ENCODE data around the gene SUSD6.

The SUSD6 gene

DNA sequence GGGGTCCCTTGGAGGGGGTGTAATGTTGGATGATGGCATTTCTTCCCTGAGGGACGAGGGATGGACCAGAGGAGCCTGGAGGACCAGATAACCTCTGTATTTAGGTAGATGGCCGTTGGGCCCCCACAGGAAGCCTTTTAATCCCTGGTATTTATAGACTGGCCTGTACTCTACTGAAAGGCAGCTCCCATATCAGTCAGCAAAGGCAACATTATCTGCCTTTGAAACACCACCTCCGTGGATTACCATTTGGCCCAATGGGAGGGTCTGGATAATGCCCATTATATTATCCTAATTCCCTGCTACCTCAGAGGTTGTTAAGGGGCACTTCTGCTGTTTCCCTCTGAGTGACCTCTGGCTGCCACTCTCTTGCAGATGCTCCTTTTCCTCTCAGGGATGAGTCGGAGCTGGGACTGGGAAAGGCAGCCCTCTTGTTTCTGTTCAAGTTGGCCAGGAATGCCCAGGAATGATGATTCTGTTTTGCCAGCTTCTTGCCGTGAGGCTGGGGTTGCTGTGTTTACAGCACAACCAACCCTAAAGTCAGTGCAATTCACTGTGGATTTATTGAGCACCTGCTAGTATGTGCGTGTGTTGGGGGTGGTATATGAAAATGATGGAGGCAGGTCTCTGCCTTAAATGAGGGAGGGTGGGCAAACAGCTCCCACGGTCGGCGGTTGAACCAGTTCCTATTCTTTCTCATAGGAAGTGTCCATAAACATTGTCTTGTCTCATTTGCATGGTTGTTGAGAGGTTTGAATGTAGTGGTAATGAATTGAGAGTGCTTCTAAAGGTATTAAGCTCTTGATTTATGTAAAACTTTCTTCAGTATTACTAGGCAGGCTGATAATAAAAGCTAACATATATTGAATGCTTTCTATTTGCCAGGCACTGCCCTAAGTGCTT, 18.1 kb downstream of the SUSD6 start:
- no peak for DNase-seq (ENCODE audit: insufficient read length, low spot score)
- FAIRE-seq: peak; percentile 77
- peak; percentile 93 for TF ChIP-seq POU2F2 (IDR thresholded peaks at IDR 0.05; ENCODE audit: low read depth, low read length)
- TF ChIP-seq POLR2A (IDR thresholded peaks at IDR 0.05; ENCODE audit: low read depth, low read length): no peak
- peak; percentile 47 for TF ChIP-seq SPI1 (IDR thresholded peaks at IDR 0.05; ENCODE audit: low read depth, low read length)

DNA sequence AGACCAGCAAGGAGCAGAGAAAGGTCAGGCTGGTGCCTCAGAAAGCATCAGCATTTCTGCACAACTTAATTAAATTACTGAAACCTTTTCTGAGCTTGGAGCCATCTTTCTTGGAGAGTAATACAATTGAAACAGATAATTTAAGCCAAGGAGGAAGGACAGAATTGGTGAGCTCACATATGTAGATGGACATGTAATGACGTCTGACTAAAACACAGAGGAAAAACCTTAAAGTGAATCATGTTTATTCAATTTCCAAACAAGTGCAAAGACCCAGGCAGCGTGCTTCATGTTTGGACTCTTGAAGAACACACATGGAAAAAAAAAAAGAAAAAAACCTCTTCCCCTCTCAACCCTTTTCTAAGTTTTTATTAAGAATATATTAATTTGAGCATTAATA, 19.0 kb downstream of the SUSD6 start:
- FAIRE-seq (no peak), DNase-seq (ENCODE audit: insufficient read length, low spot score) (no peak)
- TF ChIP-seq POU2F2 (IDR thresholded peaks at IDR 0.05; ENCODE audit: low read depth, low read length) (no peak), TAF1 (IDR thresholded peaks at IDR 0.05; ENCODE audit: low read depth, low read length) (no peak), POLR2A (IDR thresholded peaks at IDR 0.05; ENCODE audit: low read depth, low read length) (no peak), PAX5 (IDR thresholded peaks at IDR 0.05; ENCODE audit: insufficient read depth, low read length, severe bottlenecking) (no peak), POLR2AphosphoS5 (IDR thresholded peaks at IDR 0.05; ENCODE audit: low read depth, low read length) (no peak), SPI1 (IDR thresholded peaks at IDR 0.05; ENCODE audit: low read depth, low read length) (no peak)

DNA sequence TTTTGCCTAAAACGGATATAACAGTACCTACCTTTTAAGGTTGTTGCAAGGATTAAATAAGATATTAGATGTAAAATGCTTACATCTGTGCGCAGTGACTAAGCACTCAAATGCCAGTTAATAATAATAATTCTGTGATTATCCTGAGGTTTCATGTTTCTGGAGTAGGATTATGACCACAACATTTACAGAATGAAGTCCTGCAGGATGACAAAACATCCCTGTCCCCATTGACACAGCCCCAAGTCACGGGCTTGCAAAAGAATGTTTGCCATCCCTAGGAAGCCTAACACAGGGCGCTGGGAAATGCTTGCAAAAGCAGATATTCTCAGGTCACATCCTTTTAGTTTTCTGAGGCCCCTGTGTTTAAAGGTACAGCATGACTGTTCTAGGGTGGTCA, 20.1 kb downstream of the SUSD6 start:
- FAIRE-seq (no peak), DNase-seq (ENCODE audit: insufficient read length, low spot score) (no peak)
- TF ChIP-seq TAF1 (IDR thresholded peaks at IDR 0.05; ENCODE audit: low read depth, low read length): no peak
- no peak for TF ChIP-seq POU2F2 (IDR thresholded peaks at IDR 0.05; ENCODE audit: low read depth, low read length)
- TF ChIP-seq PAX5 (IDR thresholded peaks at IDR 0.05; ENCODE audit: insufficient read depth, low read length, severe bottlenecking): no peak
- no peak for TF ChIP-seq POLR2AphosphoS5 (IDR thresholded peaks at IDR 0.05; ENCODE audit: low read depth, low read length)
- TF ChIP-seq SPI1 (IDR thresholded peaks at IDR 0.05; ENCODE audit: low read depth, low read length): no peak
- no peak for TF ChIP-seq POLR2A (IDR thresholded peaks at IDR 0.05; ENCODE audit: low read depth, low read length)

DNA sequence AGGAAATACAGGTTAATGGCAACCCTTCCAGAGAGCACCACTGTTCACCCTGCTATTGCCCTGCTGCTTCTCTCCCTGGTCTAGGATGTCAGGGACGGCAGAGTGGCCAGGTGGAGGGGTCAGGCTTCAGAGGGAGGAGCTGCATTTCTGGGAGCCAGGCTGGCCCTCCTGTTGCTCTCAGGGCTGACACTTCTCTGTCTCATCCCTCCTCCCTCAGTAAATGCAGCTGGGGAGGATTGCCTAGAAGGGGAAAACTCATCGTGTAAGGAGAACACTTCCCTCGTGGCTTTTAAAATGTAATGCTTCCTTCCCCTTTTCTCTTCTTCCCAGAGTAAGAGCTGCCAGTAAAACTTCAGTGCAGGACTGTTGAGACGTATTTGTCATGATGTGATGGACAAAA, 20.8 kb downstream of the SUSD6 start:
- DNase-seq (ENCODE audit: insufficient read length, low spot score) (no peak), FAIRE-seq (no peak)
- TF ChIP-seq POLR2AphosphoS5 (IDR thresholded peaks at IDR 0.05; ENCODE audit: low read depth, low read length): no peak
- TF ChIP-seq SPI1 (IDR thresholded peaks at IDR 0.05; ENCODE audit: low read depth, low read length): no peak
- no peak for TF ChIP-seq POLR2A (IDR thresholded peaks at IDR 0.05; ENCODE audit: low read depth, low read length)
- TF ChIP-seq TAF1 (IDR thresholded peaks at IDR 0.05; ENCODE audit: low read depth, low read length): no peak
- TF ChIP-seq PAX5 (IDR thresholded peaks at IDR 0.05; ENCODE audit: insufficient read depth, low read length, severe bottlenecking): no peak
- no peak for TF ChIP-seq POU2F2 (IDR thresholded peaks at IDR 0.05; ENCODE audit: low read depth, low read length)

DNA sequence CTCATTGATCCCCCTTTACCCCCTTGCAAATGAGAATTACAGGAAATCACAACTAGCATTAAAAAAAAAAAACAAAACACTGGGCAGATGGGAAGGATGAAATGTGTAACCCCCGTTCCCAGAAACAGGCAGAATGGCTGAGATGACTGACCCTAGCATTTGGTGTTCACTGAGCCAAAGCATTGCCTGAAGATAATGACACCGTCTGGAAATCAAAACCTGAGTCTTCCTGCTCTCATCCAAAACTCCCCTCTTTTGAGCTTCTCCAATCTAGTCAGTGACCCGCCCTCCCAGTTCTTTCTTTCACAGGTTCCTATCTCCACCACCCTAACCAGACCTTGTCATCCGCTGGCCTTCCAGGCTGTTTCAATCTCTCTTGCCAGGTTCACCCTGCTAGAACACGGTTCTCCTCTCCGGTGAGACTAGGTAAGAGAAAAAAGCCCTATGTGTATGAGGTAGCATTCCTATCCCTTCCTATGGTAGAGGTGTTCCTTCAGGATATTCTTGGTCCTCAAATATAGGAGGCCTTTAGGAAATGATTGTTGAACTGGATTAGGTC, 21.3 kb downstream of the SUSD6 start:
- TF ChIP-seq POU2F2 (IDR thresholded peaks at IDR 0.05; ENCODE audit: low read depth, low read length) (no peak), POLR2A (IDR thresholded peaks at IDR 0.05; ENCODE audit: low read depth, low read length) (no peak), PAX5 (IDR thresholded peaks at IDR 0.05; ENCODE audit: insufficient read depth, low read length, severe bottlenecking) (no peak), POLR2AphosphoS5 (IDR thresholded peaks at IDR 0.05; ENCODE audit: low read depth, low read length) (no peak), SPI1 (IDR thresholded peaks at IDR 0.05; ENCODE audit: low read depth, low read length) (no peak), TAF1 (IDR thresholded peaks at IDR 0.05; ENCODE audit: low read depth, low read length) (no peak)
- DNase-seq (ENCODE audit: insufficient read length, low spot score): no peak
- no peak for FAIRE-seq

DNA sequence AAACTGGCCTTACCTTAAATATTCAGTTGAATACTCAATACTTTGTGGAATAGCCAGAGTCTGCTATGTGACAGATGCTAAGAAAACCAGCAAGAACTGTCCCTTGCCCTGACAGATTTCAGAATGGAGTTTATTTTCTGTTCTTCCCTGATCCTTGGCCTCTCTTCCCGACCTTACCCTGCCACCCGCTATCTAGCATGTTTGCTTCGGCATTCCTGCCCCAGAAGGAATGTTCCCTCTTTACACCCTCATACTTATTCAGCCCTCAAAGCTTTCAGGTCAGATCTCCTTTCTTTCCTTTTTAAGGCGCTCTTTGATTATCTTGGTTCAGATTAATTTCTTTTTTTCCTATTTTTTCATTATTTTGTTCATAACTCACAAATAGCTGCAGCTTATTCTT, 21.8 kb downstream of the SUSD6 start:
- TF ChIP-seq TAF1 (IDR thresholded peaks at IDR 0.05; ENCODE audit: low read depth, low read length): no peak
- DNase-seq (ENCODE audit: insufficient read length, low spot score): no peak
- no peak for FAIRE-seq

DNA sequence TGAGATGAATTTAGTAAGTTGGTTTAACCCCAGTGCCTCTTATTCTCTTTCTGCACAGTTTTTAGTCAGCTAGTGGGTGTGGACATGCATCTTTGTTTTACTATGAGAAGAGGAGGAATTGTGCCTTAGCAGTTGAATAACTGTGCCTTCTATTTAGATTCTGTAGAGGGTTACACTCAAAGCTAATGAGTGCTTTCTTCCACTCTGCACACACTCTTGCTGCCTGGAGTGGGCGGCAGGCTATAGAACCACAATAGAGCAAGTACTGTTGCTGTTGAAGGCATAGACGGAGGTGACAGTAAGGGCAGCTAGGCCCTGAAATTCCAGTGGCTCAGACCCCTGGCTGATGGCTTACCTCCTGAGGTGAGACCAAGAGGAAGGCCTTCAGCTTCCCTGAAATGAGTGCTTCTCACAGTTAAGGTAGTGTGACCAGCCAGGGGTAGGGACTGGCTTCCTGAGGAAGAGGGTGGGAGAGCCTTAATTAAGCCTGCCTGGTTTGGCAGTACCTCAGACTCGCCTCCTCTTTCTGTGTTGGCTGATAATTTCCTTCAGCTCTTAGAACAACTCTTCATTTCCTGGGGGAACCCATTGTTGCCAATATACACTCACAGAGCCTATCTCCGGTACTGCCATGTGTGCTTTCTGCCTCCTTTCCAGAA, 24.7 kb downstream of the SUSD6 start:
- FAIRE-seq (peak; percentile 88), DNase-seq (ENCODE audit: insufficient read length, low spot score) (no peak)
- TF ChIP-seq POLR2A (IDR thresholded peaks at IDR 0.05; ENCODE audit: low read depth, low read length) (no peak), POU2F2 (IDR thresholded peaks at IDR 0.05; ENCODE audit: low read depth, low read length) (no peak), PAX5 (IDR thresholded peaks at IDR 0.05; ENCODE audit: insufficient read depth, low read length, severe bottlenecking) (no peak), TAF1 (IDR thresholded peaks at IDR 0.05; ENCODE audit: low read depth, low read length) (no peak)

DNA sequence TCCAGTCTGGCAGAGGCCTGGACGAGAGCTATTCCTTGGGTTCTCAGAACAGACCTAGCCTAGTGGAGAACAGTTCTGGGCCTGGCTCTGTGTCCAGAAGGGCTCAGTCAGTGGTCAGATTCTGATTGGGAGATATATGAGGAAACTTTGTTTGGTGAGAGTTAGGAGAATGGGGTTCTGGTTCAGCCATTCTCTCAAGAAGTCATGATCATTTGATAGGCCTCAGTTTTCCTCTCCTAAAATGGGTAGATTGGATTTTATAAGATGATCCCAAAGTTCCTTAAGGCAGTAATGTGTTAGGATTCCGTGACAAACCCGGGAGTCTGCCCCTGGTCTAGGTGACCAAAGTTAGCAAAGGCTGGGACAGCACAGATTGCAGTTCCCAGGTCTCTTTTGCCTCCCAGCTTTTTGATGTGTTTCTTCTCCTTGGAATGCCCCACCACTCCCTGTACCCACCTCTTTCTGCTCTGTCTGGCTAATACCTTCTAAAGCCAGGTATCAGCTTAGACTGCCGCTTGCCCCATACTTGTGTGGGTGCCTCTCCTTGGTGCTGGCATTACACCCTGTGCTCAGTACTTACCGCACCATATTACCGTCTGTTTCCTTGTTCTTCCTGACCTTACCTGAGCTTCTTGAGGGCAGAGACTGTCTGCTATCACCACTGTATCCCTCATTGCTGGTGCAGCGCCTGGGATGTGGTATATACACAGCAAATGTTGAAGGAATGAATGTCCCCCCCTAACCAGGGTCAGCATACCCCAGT, 25.5 kb downstream of the SUSD6 start:
- FAIRE-seq (no peak), DNase-seq (ENCODE audit: insufficient read length, low spot score) (no peak)
- TF ChIP-seq SPI1 (IDR thresholded peaks at IDR 0.05; ENCODE audit: low read depth, low read length) (no peak), POU2F2 (IDR thresholded peaks at IDR 0.05; ENCODE audit: low read depth, low read length) (no peak), PAX5 (IDR thresholded peaks at IDR 0.05; ENCODE audit: insufficient read depth, low read length, severe bottlenecking) (no peak), POLR2A (IDR thresholded peaks at IDR 0.05; ENCODE audit: low read depth, low read length) (no peak), POLR2AphosphoS5 (IDR thresholded peaks at IDR 0.05; ENCODE audit: low read depth, low read length) (no peak), TAF1 (IDR thresholded peaks at IDR 0.05; ENCODE audit: low read depth, low read length) (no peak)

DNA sequence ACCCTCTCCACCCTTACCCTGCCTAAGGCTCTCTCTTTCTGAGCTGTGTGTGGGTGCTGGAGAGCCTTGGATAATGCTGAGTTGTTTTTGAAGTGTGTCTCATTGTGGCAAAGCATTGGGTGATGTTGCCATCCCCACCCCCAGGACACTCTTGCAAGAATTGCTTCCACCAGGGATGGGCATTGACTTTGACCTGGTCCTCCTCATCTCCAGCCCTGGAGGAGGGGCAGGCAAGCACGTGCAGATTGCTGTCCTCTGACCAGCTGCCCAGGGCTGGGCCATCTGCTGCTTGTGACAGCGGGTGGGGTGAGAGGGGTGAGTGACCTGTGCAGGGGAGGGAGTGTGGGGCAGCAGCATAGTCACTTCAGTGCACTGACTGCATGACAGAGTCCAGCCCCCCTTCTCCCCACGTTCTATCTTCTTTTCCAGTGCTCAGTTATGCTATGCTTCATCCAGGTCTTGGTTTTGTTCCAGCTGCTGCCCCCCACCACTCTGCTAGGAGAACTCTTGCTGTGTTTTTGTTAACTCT, 26.2 kb downstream of the SUSD6 start:
- DNase-seq (ENCODE audit: insufficient read length, low spot score): no peak
- FAIRE-seq: no peak
- TF ChIP-seq POLR2AphosphoS5 (IDR thresholded peaks at IDR 0.05; ENCODE audit: low read depth, low read length) (no peak), TAF1 (IDR thresholded peaks at IDR 0.05; ENCODE audit: low read depth, low read length) (no peak), POU2F2 (IDR thresholded peaks at IDR 0.05; ENCODE audit: low read depth, low read length) (no peak), SPI1 (IDR thresholded peaks at IDR 0.05; ENCODE audit: low read depth, low read length) (no peak), PAX5 (IDR thresholded peaks at IDR 0.05; ENCODE audit: insufficient read depth, low read length, severe bottlenecking) (no peak), POLR2A (IDR thresholded peaks at IDR 0.05; ENCODE audit: low read depth, low read length) (no peak)

All from GM12891 (cell line).